K562 (cell line): ENCODE data around the gene WDFY2.

Experiments
- FOXK1 ChIP-seq: sonication (generic); formaldehyde crosslinking; IDR thresholded peaks from 2 replicates; pipeline ENCODE4 v1.8.0; 2022; ENCODE audit warnings: missing genetic modification reagents, mild to moderate bottlenecking, borderline replicate concordance
- JUN ChIP-seq, 2 experiments: sonication (generic) in 1 of 2; formaldehyde crosslinking in 1 of 2; IDR thresholded peaks; 2 replicates each; pipeline versions ENCODE4 v1.6.1 to v1.8.0; 2012 to 2022; ENCODE audit warnings: borderline replicate concordance in 2 of 2, mild to moderate bottlenecking in 2 of 2, improper control_type of control experiment in 1 of 2, low read depth in 1 of 2, low read length in 1 of 2, missing genetic modification reagents in 1 of 2
- KLF6 ChIP-seq: fragments of 250-450 bp; sonication (Bioruptor Pico); IDR thresholded peaks from 2 replicates; pipeline ENCODE4 v1.4.0; 2020; ENCODE audit warnings: mild to moderate bottlenecking, moderate library complexity, borderline replicate concordance
- MTA2 ChIP-seq: fragments of 450-650 bp; IDR thresholded peaks from 2 replicates; pipeline ENCODE4 v1.6.1; 2016; ENCODE audit warnings: low read depth
- MXI1 ChIP-seq: IDR thresholded peaks from 2 replicates; pipeline ENCODE4 v1.6.1; 2011; ENCODE audit warnings: low read depth, mild to moderate bottlenecking, improper control_type of control experiment, low read length
- NRF1 ChIP-seq, 2 experiments: fragments of 450-650 bp; IDR thresholded peaks in 1 of 2; conservative IDR thresholded peaks in 1 of 2; 2 replicates each; pipeline ENCODE4 v1.6.1; 2014; ENCODE audit warnings: mild to moderate bottlenecking in 2 of 2
- SUPT5H ChIP-seq: fragments of 450-650 bp; IDR thresholded peaks from 2 replicates; pipeline ENCODE4 v1.6.1; 2016

DNA sequence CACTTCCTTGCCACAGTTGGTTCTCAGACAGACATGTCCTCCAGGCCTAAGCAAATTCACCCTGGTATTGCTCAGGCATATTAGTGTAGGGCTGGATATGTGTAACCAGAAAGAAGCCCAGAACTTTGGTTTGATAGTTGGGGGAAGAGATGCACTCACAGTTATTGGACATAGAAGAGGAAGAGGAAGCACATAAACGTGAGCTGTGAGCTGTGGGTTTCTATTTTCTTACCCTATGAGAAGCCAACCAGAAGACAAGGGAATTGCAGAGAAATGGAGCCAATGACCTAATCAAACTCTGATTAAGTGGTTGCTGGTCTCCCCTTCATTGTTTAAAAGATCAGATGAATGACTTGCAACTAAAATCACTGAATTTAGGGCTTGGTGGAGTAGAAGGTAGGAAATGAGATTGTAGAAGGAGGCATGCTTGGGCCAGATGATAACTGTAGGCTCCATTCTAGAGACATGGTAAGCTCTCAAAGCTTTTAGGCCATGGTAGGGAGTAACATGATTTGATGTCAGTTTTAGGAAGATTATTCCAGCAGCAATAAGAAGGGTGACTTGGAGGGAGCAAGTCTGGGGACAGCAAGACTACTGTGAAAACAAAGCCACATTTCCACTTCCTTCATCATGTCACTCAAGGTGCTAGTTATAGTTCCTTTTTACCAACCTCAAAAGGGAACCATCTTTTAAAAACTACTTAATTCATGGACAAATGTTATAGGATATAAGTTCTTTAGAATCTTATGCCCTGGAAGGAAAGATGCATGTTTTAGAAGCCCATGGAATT, 24.1 kb upstream of the WDFY2 start:
- TF ChIP-seq FOXK1 (CRISPR knock-in tag), result no peak
- no peak for TF ChIP-seq NRF1 (conservative IDR thresholded peaks at IDR 0.05 in 1 of 2, IDR thresholded peaks at IDR 0.05 in 1 of 2)
- no peak for TF ChIP-seq MTA2
- no peak for TF ChIP-seq KLF6 (CRISPR knock-in tag)
- no peak for TF ChIP-seq JUN (IDR thresholded peaks at IDR 0.05; ENCODE audit: borderline replicate concordance, low read depth, low read length)
- TF ChIP-seq JUN (CRISPR knock-in tag; IDR thresholded peaks at IDR 0.05; ENCODE audit: borderline replicate concordance), result no peak
- TF ChIP-seq SUPT5H, result no peak
- no peak for TF ChIP-seq MXI1
